GM12875 (cell line): Measurements from ENCODE around the gene INVS.
A peak's percentile ranks its signal among the peaks of the same experiment; 100 is the strongest.
"Not testable (repeated sequence)": the region's sequence is repeated elsewhere in the genome, so short reads cannot be mapped to it uniquely, and the experiment has no call there.

Experiments used
- H3K4me3 ChIP-seq: one replicate; pipeline ENCODE4 v1.5.1; 2011; ENCODE audit warnings: low read depth, low read length, control low read depth
- TF ChIP-seq, protein P1 (sequence below): IDR thresholded peaks from 2 replicates; pipeline ENCODE4 v1.5.1; 2011; ENCODE audit warnings: low read depth, mild to moderate bottlenecking, control low read depth, inconsistent platforms, low read length, moderate library complexity, borderline replicate concordance; ENCODE audit not compliant: insufficient read depth

The INVS gene

GRCh38 chr9:100071271-100071670 is 27.8 kb upstream of the INVS start:
- TF ChIP-seq, protein P1, sequence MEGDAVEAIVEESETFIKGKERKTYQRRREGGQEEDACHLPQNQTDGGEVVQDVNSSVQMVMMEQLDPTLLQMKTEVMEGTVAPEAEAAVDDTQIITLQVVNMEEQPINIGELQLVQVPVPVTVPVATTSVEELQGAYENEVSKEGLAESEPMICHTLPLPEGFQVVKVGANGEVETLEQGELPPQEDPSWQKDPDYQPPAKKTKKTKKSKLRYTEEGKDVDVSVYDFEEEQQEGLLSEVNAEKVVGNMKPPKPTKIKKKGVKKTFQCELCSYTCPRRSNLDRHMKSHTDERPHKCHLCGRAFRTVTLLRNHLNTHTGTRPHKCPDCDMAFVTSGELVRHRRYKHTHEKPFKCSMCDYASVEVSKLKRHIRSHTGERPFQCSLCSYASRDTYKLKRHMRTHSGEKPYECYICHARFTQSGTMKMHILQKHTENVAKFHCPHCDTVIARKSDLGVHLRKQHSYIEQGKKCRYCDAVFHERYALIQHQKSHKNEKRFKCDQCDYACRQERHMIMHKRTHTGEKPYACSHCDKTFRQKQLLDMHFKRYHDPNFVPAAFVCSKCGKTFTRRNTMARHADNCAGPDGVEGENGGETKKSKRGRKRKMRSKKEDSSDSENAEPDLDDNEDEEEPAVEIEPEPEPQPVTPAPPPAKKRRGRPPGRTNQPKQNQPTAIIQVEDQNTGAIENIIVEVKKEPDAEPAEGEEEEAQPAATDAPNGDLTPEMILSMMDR, result no peak
- H3K4me3 ChIP-seq, result no peak overlapping the region

DNA sequence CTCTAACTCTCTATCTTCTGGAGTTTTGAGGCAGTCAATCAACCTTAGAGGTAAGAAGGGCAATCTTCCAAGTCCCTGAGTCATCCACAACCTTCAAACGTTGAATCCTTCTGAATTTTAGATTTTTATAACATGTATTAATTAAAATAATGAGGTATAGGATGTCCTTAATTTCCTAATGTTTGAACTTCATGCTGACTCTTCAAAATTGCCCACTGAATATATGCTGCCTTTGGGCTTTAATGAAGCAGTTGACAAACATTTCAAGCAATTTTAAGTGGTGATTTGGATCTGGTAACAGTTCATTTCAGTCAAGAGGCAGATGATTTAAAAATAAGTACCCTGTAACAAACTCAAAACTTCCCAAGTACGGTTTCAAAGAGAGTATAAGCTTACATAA is 26.2 kb upstream of the INVS start:
- H3K4me3 ChIP-seq, result no peak overlapping the region
- TF ChIP-seq, protein P1, result no peak

DNA sequence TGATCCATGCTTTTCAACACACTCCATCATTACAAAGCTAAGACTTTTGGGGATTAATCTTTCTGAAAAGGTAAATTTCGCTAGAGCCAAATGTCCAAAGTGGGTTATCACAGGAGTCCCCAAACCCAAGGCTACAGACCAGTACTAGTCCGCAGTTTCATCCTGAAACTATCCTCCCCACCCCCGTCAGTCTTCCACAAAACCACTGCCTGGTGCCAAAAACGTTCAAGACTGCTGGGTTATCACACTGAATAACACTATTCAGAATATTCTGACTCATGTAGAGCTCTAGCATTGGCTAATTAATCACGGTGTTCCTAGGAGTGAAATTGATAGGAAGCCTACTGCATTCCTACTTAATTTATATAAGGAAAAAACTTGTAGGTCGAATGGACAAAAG is 24.9 kb upstream of the INVS start:
- TF ChIP-seq, protein P1, result no peak
- no peak overlapping the region for H3K4me3 ChIP-seq

DNA sequence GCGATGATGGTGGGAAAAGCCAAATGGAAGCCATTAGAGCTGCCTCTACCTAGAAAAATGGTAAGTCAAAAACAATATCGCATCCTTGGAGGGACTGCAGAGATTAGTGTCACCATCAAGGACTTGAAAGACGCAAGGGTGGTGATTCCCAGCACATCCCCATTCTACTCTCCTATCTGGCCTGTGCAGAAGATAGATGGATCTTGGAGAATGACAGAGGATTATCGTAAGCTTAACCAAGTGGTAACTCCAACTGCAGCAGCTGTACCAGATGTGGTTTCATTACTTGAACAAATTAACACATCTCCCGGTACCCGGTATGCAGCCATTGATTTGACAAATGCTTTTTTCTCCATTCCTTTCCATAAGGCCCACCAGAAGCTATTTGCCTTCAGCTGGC is 24.1 kb upstream of the INVS start:
- TF ChIP-seq, protein P1, result no peak
- no peak overlapping the region for H3K4me3 ChIP-seq

DNA sequence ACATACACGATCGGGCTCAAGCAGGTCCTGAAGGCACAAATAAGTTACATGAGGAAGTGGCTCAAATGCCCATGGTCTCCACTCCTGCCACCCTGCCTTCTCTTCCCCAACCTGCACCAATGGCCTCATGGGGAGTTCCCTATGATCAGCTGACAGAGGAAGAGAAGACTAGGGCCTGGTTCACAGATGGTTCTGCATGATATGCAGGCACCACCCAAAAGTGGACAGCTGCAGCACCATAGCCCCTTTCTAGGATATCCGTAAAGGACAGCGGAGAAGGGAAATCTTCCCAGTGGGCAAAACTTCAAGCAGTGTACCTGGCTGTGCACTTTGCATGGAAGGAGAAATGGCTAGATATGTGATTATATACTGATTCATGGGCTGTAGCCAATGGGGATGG is 22.8 kb upstream of the INVS start:
- H3K4me3 ChIP-seq, result not testable (repeated sequence)

GRCh38 chr9:100082782-100083181 is 16.3 kb upstream of the INVS start:
- no peak overlapping the region for H3K4me3 ChIP-seq

DNA sequence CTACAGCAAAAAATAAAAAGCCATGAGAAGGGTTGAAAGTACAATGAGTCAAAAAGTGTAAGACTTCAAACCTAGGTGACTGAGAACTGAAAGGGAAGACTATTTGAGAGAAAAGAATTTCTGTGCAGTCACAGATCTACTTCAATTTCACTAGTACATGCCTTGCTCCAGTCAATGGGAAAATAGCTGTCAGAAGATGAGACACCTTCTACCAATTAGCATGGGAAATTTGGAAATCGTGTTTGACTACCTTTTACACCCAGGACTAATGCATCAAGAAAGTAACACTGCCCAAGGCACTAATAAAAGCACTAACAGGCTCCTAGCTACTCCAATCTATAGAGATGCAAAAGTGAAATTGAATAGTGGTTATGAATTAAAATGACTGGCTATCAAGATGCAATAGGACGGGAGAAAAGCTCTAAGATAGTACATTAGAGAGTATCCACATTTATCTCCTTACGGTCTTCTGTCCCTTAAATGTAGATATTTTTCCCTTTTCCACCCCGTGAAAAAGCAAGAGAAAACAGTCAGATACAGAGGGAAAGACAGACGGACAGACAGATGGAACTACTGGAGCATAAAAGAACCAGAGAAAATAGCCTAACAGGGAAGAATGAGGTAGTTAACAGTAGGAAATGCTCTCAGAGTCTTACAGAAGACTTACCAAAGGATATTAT is 15.5 kb upstream of the INVS start:
- peak overlapping the region; percentile 41 for H3K4me3 ChIP-seq
- TF ChIP-seq, protein P1, result no peak

More at GRCh38 chr9:100082782-100083181, 16.3 kb upstream of the INVS start:
- TF ChIP-seq, protein P1, result no peak

- peak overlapping the region; percentile 41 for H3K4me3 ChIP-seq
- TF ChIP-seq, protein P1, result no peak
Measured at GRCh38 chr9:100084128-100084453, 15.0 kb upstream of the INVS start.
